IPS-NIHi7 (cell line): Measurements from ENCODE around the gene DHPS.
"Not testable (repeated sequence)": the region's sequence is repeated elsewhere in the genome, so short reads cannot be mapped to it uniquely, and the experiment has no call there.

Source experiments
- DNase-seq: peaks from one replicate; pipeline ENCODE4 v3.0.0; 2012; ENCODE audit warnings: mixed read lengths; ENCODE audit errors: extremely low spot score

The DHPS gene

DNA sequence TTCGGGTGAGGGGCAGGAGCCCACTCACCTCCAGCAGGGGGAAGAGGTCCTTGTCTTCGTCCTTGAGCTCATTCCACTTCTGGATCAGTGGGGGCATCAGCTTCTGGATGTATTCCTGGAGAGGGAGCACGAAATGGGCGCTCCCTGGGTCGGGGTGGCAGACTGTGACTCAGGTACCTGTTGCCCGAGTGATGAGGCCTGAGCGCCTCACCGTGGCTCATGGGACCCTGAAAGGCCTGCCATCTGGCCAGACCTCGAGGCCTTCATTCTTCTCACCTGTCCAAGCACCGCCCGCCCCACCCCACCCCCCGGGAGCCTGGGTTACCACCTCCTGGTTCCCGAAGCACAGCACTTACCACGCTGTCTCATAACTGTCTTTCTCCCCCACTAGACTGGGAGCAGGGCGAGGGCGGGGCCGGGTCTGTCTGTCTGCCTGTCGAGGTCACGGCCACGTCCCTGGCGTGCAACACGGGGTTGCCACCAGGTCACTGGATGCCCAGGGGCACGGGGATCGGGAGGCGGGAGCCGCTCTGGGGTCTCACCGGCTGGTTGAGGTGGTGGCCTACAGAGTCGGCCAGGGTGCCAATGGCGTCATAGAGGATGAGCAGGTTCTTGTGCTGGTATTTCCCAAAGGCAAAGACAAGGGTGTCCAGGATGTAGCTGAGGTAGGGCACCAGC lies 24.1 kb upstream of the DHPS start:
- DNase-seq: no peak

DNA sequence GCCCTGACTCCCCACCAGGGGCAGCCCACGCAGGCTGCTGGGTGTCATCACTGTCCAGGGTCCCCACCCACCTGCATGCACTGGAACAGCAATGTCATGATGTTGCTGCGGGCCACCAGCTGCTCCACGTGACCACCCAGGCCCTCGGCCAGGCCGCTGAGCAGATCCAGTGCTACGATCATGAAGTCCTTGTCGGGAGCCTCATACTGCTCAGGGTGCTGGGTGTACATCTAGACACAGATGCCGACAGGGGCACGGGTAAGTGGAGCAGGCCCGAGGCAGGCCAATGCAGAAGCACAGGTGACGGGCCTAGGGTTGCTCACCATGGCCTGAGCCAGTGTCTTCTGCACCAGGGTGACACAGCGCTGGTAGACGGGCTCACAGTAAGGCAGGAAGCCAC lies 23.5 kb upstream of the DHPS start:
- no peak for DNase-seq

DNA sequence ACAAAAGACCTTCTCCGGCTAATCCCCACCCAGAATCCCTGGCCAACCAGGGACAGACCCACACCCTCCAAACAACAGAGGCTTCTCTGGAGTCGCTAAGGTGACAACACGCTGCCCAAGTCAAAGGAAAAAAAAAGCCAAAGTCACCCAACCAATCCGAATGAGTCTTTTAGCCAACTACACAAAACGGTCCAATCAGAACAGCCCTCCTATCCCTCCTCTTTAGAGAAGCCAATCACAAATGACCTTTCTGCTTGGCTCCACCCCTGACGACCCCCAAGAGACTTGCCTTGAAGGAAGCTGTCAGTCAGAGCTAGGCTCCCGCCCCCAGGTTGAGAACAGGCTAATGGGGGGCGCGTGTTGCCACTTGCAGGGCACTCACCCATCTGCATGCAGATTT lies 21.4 kb upstream of the DHPS start:
- peak; percentile 95 for DNase-seq

DNA sequence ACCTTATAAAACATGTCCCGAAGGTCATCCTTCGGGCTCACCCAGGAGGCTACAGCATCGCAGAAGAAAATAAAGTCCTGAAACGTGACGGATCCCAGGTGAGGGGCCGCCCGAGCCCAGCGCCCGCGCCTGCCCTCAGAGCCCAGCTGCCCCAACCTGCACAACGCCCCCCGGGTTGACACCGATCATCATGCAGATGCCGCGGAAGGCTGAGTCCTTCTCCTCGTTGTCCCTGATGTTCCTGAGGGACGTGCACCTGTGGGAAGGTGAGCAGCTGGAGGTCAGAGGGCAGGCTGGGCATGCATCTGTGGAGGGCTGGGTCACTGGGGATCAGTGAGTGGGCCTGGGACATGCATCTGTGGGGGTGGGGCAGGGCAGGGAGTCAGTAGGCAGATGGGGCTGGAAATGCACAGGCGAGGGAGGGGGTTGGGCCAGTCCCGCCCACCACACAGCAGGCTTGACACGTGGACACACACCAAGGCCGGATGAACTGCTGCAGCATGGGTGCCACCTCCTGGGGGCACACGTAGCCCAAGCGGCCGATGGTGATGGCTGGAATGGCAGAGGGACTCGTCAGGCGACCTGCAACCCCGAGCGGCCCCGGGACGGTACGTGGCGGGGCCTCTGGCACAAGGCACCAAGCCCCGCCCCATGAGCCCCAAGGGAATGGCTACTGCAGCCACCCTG lies 20.1 kb upstream of the DHPS start:
- no peak for DNase-seq

DNA sequence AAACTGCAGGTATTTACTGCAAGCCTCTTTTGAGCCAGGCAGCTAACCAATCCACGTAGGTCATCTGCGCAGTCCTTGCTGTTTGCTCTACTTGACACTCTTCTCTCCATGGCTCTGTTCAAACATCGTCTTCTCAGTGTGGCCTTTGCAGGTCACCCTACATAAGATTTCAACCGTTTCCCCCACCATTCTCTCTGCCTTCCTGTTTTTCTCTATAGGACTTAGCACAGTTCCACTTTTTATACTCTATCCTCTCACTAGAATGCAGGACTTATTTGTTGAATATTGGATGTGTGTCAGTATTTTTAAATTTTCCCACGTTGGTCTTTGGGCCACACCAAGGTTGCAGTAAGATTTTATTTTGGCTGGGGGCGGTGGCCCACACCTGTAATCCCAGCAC lies 16.5 kb upstream of the DHPS start:
- no peak for DNase-seq

DNA sequence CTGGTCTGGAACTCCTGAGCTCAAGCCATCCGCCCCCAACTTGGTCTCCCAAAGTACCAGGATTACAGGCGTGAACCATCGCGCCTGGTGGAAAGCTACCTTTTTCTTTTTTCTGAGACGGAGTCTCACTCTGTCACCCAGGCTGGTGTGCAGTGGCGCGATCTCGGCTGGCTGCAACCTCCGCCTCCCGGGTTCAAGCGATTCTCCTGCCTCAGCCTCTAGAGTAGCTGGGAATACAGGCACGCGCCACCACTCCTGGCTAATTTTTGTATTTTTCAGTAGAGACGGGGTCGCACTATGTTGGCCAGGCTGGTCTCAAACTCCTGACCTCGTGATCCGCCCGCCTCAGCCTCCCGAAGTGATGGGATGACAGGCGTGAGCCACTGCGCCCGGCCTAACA lies 15.7 kb upstream of the DHPS start:
- not testable (repeated sequence) for DNase-seq

DNA sequence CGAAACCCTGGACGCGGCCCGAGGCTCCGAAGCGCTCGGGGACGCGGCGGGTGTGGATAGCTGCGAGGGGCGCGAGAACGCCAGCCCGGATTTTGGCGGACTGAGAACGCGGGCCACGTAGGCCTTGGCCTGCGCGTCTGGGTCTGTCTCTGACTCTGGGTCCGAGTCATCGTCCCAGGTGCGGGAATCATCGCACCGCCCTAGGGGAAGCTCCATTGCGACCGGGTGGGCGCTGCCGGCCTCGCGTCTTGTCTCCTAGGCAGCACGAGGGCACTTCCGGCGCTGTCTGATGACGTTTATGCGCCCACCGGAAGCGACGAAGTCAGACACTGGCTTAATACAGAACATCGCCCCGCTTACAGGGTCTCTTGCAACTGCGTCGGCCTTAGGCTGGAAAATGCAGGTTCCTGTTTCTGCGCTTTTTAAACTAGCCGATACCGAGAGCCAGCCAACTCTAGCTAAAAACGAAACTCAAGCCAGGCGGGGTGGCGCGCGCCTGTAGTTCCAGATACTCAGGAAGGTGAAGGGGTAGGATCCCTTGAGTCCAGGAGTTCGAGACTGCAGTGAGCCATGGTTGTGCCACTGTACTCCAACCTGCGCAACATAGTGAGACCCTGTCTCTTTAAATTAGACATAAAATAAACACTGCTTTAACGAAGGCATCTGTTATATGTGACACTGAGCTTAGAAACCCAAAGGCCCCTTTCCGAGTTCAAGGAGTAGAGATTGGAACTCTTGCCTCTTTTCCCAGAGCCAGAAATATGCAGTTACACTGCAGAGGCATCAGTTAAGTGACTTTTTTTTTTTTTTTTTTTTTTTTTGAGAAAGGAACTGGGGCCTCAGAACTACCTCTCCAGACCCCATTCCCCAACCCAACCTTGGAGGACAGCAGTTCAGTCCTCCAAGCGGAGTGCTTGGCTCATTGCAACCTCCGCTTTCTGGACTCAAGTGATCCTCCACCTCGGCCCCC lies 15.0 kb upstream of the DHPS start, which contains the start of gene FBXW9:
Gene FBXW9 (minus strand): TSS at position 266 of the 970 bp plus-strand sequence. CDS start 50 bp downstream, at position 216.
- peak; percentile 98 for DNase-seq

DNA sequence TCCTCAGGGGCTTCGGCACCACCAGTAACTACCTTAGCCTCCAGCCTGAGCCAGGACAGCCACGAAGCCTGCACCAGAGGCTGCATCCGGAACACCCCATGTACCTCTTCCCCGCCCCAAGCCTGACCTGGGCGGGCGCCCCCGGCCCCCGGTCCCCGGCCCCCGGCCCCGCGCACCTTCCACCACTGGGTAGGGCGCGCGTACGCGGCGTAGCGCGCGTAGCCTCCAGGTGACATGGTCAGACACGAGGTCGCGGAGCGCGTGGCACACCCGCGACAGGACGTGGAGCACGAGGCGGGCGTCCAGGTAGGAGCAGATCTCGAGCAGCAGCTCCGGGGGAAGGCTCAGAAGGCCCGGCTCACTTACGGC lies 14.3 kb upstream of the DHPS start:
- peak; percentile 16 for DNase-seq

DNA sequence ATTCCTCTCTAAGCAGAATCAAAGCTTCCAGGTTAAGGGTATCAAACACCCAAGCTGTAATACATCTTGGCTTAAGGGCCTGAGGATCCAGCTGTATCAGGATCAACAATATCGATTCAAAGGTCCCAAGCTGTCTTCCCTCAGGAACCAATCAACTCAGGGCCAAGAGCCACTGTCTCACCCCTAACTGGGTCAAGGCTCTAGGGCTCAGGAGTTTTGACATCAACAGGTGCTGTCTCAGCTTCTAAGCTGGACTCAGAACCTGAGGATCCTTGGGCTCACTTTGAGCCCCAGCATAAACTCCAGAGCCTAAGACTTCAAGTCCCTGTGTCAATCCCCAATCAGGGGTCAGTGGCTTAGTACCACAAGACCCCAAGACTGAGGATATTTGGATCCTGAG lies 13.8 kb upstream of the DHPS start:
- DNase-seq: no peak

DNA sequence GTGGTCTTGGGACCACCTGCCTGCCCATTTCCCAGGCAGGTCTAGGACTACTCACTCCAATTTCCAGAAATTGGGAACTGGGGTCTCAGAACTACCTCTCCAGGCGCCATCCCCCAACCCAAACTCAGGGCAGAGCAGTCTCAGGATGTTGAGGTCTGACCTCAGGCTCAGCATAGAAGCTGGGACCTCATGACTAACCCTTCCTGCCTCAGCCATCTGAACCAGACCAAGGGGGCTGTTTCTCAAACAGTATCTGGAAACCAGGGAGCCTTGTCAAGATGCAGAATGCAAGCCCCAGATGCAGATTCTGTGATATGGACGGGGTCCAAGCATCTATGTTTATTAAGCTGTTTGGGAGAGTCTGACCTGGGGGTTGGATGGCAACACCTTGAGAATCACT lies 13.4 kb upstream of the DHPS start:
- DNase-seq: no peak

DNA sequence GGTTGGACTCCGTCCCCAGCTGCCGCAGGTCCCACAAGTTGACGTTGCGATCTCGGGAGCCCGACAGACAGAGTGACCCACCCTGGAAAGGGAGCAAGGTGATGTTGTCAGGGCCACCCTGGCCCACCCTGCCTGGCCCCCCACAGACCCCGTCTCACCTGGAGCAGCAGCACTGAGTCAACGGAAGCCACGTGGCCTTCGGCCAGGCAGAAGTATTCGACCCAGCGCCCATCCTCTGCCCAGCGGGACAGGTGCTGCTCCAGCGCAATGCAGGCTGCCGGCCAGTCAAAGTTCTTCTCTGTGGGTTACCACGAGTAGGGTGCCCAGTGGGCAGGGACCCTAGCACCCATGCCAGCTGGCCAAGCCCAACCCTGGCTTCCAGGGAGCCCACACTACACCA lies 13.0 kb upstream of the DHPS start:
- no peak for DNase-seq

DNA sequence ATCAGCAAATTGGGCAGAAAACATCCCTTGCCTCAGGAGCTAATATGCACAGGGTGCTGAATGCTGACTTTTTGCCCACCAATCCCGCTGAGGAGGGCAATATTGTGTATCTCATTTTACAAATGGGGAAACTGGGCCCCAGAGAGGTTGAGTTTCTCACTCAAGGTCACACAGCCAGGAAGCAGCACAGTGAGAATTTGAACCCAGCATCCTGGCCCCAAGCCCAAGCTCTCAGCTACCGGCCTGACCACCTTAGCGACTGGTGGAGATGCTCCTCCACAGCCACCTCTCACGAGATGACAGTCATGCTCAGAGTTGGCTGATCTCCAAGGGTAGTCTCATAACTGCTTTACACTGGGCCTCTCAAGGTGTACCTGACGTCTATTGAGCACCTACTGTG lies 11.3 kb upstream of the DHPS start:
- no peak for DNase-seq

DNA sequence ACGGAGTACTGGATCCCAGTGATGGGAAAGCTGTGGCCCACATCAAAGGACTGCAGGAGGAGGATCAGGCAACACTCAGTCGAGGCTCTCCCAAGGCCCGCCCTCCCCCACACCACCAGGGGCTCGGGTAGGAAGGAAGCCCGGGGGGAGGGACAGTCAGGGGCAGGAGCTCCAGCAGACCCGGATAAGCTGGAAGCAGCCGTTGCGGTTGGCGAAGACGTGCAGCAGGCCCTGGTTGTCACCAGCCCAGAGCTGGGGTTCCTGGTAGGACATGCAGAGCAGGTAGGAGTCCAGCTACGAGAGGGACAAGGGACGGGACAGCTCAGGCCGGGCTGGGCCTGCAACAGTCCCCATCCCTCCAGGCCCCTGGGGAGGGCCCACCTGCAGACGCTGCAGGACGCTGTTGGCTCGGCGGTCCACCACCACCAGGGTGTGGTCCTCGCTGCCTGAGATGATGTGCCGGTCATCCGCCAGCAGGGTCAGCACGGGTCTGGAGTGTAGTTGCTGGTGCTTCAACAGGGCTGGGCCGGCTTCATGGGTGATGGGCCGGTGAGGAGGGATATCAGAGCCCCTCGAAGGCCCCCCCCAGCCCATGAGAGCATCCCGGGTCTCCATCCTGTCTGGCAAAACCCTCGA lies 8.0 kb upstream of the DHPS start:
- DNase-seq: no peak

DNA sequence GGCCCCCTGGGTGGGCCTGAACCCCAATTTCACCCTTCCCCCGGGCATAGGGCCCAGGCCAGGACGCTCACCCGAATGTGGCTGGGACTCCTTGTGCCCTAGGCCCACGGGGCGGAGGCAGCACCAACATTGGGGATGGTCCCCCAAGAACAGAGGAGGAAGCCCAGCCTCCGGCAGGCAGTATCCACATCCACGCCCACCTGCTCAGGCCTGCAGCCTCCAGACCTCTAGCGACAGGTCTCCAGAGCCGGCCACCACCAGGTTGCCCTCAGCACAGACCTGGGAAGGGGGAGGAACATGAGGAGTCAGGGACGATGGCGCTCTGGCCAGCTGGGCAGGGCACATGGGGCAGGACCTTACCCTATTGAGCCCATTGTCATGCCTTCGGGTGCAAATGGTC lies 7.3 kb upstream of the DHPS start:
- no peak for DNase-seq

DNA sequence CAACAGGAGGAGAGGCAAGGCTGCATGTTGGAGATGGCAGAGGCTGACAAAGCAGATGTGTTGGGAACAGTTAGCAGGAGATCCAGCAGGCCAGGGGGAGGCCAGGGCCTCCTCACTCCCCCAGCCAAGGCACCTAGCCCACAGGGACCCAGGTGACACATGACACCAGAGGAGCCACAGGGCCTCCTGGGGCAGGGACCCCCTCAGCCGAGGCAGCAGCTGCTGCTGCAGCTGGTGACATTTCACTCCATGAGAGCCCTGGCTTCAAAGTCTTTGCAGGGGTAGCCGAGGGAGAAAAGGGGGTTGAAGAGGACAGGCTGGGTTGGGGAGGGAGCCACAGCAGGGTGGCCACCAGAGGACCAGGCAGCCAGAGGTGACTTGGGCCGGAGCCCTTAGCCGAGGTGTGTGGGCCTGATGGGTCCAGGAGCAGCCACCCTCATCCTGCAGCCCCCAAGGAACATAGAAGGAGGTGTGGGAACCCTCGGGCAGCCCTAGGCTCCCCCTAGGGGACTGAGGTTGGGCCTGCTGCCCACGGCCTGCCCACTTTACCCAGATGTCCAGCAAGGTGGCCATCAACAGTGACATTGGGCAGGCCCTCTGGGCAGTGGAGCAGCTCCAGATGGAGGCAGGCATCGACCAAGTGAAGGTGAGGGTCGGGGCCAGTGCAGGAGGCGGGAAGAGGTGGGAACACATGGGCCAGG lies 6.0 kb upstream of the DHPS start, which contains the start of gene GNG14:
Gene GNG14 (plus strand): TSS at position 503 of the 701 bp plus-strand sequence. CDS start 51 bp downstream, at position 554.
- no peak for DNase-seq

DNA sequence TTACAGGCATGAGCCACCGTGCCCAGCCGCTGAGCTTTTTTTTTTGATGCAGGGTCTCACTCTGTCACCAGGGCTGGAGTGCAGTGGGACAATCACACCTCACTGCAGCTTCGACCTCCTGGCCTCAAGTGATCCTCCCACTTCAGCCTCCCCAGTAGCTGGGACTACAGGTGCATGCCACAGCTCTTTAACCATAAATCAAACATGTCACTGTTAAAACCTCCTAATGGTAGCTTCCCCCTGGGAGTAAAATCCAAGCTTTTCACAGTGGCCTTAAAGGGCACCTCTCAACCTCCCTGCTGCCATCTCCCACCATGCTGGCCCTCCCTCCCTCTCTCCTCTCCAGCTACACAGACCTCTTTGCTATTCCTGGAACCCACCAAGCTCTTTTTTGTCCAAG lies 4.2 kb upstream of the DHPS start:
- DNase-seq: no peak

DNA sequence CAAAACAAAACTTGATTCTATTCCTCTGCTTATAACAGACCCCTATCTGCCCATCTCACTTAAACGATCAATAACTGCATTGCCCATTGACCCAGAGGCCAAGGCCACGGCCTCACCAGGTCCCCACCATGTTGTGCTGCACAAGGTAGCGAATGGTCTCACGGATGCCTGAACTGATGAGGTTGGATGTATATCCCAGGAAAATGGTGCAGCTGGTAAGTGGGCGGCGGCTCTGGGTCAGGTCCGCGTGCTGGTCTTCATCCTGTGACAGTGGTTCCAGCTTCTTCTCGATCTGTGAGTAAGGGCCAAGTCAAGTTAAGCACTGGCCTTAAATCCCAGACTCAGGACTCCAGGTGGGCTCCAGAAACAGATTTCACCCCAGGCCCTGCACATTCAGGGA lies 1.6 kb downstream of the DHPS start:
- no peak for DNase-seq

DNA sequence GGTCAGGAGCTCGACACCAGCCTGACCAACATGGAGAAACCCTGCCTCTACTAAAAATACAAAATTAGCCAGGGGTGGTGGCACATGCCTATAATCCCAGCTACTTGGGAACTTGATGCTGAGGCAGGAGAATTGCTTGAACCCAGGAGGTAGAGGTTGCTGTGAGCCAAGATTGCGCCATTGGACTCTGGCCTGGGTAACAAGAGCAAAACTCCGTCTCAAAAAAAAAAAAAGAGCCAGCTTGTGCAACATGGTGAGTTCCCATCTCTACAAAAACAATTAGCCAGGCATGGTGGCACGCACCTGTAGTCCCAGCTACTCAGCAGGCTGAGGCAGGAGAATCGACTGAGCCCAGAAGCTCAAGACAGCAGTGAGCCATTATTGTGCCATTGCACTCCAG lies 3.6 kb downstream of the DHPS start:
- not testable (repeated sequence) for DNase-seq

DNA sequence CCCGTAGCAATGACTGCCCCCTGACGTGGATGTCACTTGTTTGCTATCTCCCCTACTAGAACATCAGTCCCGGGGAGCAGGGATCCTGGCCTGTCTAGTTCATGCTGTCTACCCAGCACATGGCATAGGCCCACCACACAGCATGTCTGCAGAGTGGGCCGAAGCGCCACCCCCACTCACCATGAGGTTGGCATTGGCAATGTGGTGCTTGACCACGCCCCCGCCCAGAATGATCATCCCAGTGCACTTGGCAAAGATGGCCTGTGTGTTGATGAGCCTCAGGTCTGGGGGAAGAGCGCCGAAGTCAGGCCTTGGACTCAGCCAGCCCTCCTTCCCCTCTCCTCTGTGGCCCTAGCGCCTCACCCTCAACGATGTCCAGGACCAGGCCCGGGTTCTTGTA lies 4.8 kb downstream of the DHPS start:
- DNase-seq: no peak

DNA sequence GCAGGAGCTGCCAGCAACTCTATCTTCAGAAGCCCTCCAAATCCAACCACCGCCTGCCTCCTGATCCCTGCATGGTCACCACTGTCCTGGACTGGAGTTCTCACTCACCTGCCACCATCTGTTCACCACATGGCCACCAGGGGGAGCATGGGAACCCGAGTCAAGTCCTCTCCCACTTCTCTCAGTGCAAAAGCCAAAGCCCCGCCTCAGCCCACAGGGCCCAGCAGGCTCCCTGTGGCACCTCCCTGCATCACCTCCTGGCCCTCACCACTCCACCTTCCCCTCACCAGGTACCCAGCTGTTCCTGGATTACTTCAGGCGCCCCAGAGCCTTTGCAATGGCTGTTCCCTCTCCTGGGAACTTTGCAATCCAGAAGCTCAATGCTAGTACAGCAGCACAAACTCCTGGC lies 5.3 kb downstream of the DHPS start:
- DNase-seq: peak; percentile 87

DNA sequence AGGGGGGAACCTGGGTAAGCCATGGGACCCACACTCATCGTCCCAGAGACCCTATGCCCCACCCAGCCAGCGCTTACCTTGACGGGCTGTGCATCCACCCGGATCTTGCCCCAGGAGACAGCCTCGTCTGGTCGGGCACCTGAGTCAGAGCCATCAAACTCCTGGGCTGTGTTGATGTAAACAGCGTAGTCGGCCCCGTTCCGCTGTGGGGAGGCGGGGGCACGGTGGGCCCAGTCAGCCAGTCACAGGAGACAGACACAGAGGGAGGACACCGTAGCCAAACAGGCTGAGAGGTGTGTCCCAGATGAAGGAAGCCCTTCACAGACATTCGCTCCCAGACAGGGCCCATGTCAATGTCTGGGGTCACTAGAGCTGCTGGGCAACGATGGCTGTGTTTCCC lies 5.7 kb downstream of the DHPS start:
- no peak for DNase-seq
